SK-N-SH (cell line): ENCODE measurements around the gene SMCO4. TPM values are rescaled to one million over a fixed set of nuclear protein-coding genes. Genes with fewer than 3 reads are reported as not detected.

Source experiments
- CTCF ChIA-PET: fragments of 300-600, 350-600 bp; formaldehyde crosslinking; extraction: SDS; loops from one replicate; lab custom pipeline; 2021; lab: Yijun Ruan, JAX
- POLR2A ChIA-PET: fragments of 350-600 bp; sonication (Branson Sonifier 250); formaldehyde crosslinking; extraction: SDS; loops from one replicate; lab custom pipeline; 2020; ENCODE audit warnings: antibody characterized with exemption, inconsistent platforms; lab: Yijun Ruan, JAX
- DNase-seq: peaks from one replicate; pipeline ENCODE4 v3.0.0; 2012
- H2AFZ ChIP-seq: fragments of 200-600 bp; sonication (generic); 2 replicates; pipeline ENCODE4 v1.8.1; 2016; ENCODE audit warnings: antibody characterized with exemption, mild to moderate bottlenecking, low read depth
- H3F3A ChIP-seq: fragments of 200-600 bp; sonication (generic); replicated peaks from 2 replicates; pipeline ENCODE3; 2016; ENCODE audit warnings: antibody characterized with exemption, mild to moderate bottlenecking; ENCODE audit not compliant: insufficient read depth
- H3K27ac ChIP-seq, 2 experiments: fragments of 200-500 bp in 1 of 2; fragments of 200-600 bp in 1 of 2; sonication (Bioruptor generic) in 1 of 2; sonication (generic), shearing (Covaris generic) in 1 of 2; 2 replicates each; pipeline versions ENCODE4 v1.5.1 to v1.6.1; 2014 to 2016; ENCODE audit warnings: low read depth in 2 of 2, inconsistent platforms in 1 of 2, low read length in 1 of 2, mild to moderate bottlenecking in 1 of 2, mixed read lengths in 1 of 2
- H3K27me3 ChIP-seq: fragments of 200-600 bp; sonication (generic), shearing (Covaris generic); 2 replicates; pipeline ENCODE4 v1.6.1; 2016; ENCODE audit warnings: mixed run types; ENCODE audit not compliant: insufficient read depth
- H3K36me3 ChIP-seq, 2 experiments: fragments of 200-500 bp in 1 of 2; fragments of 200-600 bp in 1 of 2; sonication (Bioruptor generic) in 1 of 2; sonication (generic) in 1 of 2; replicated peaks in 1 of 2; 2 replicates each; pipeline versions ENCODE3 to v1.5.1; 2014 to 2016; ENCODE audit warnings: low read length in 1 of 2, mild to moderate bottlenecking in 1 of 2; ENCODE audit not compliant: insufficient read depth in 2 of 2, control insufficient read depth in 1 of 2
- H3K4me1 ChIP-seq, 2 experiments: fragments of 200-500 bp in 1 of 2; fragments of 200-600 bp in 1 of 2; sonication (Bioruptor generic) in 1 of 2; sonication (generic), shearing (Covaris generic) in 1 of 2; 2 replicates each; pipeline versions ENCODE4 v1.5.1 to v1.6.1; 2014 to 2016; ENCODE audit warnings: low read depth in 1 of 2, low read length in 1 of 2, mixed run types in 1 of 2; ENCODE audit not compliant: insufficient read depth in 2 of 2, control insufficient read depth in 1 of 2
- H3K4me2 ChIP-seq: fragments of 200-600 bp; sonication (generic), shearing (Covaris generic); 2 replicates; pipeline ENCODE4 v1.6.1; 2017; ENCODE audit warnings: mixed run types
- H3K4me3 ChIP-seq, 2 experiments: fragments of 200-500 bp in 1 of 2; fragments of 200-600 bp in 1 of 2; sonication (Bioruptor generic) in 1 of 2; sonication (generic), shearing (Covaris generic) in 1 of 2; 2 replicates each; pipeline versions ENCODE4 v1.5.1 to v1.8.1; 2014 to 2016; ENCODE audit warnings: low read depth in 2 of 2, inconsistent platforms in 1 of 2, low read length in 1 of 2, mild to moderate bottlenecking in 1 of 2, mixed read lengths in 1 of 2, moderate library complexity in 1 of 2
- H3K79me2 ChIP-seq: fragments of 200-600 bp; sonication (generic); 2 replicates; pipeline ENCODE4 v1.8.1; 2017; ENCODE audit warnings: mild to moderate bottlenecking; ENCODE audit not compliant: insufficient read depth
- H3K9ac ChIP-seq: fragments of 200-600 bp; sonication (generic); 2 replicates; pipeline ENCODE4 v1.6.1; 2017; ENCODE audit warnings: mixed run types
- H3K9me2 ChIP-seq: fragments of 200-600 bp; sonication (generic); 2 replicates; pipeline ENCODE4 v1.6.1; 2017; ENCODE audit warnings: mixed run types
- H3K9me3 ChIP-seq: fragments of 200-600 bp; sonication (generic); 2 replicates; pipeline ENCODE4 v1.6.1; 2017; ENCODE audit warnings: mixed run types, mild to moderate bottlenecking, moderate library complexity
- H4K20me1 ChIP-seq: fragments of 200-600 bp; sonication (generic); 2 replicates; pipeline ENCODE4 v1.6.1; 2017; ENCODE audit warnings: mild to moderate bottlenecking, mixed run types; ENCODE audit not compliant: insufficient read depth
- CHD2 ChIP-seq: fragments of 150-350 bp; IDR thresholded peaks from 2 replicates; pipeline ENCODE4 v1.6.1; 2018; ENCODE audit warnings: low read length; ENCODE audit not compliant: partially characterized antibody
- FOSL2 ChIP-seq: IDR thresholded peaks from 2 replicates; pipeline ENCODE4 v1.4.0; 2012; ENCODE audit warnings: low read depth, mild to moderate bottlenecking, moderate library complexity, borderline replicate concordance
- FOXM1 ChIP-seq: IDR thresholded peaks from 2 replicates; pipeline ENCODE4 v1.4.0; 2012; ENCODE audit warnings: low read depth, mild to moderate bottlenecking
- MAX ChIP-seq: IDR thresholded peaks from 2 replicates; pipeline ENCODE4 v1.4.0; 2012; ENCODE audit warnings: low read depth
- NFIC ChIP-seq: IDR thresholded peaks from 2 replicates; pipeline ENCODE4 v1.4.0; 2012; ENCODE audit warnings: borderline replicate concordance
- POLR2AphosphoS5 ChIP-seq: IDR thresholded peaks from 2 replicates; pipeline ENCODE4 v1.6.1; 2012; ENCODE audit warnings: low read depth, low read length
- RCOR1 ChIP-seq: fragments of 150-350 bp; IDR thresholded peaks from 2 replicates; pipeline ENCODE4 v1.6.1; 2017; ENCODE audit warnings: antibody characterized with exemption, low read length
- REST ChIP-seq: IDR thresholded peaks from 2 replicates; pipeline ENCODE4 v1.6.1; 2012; ENCODE audit warnings: mild to moderate bottlenecking, low read depth, low read length, moderate library complexity
- RXRA ChIP-seq: IDR thresholded peaks from 2 replicates; pipeline ENCODE4 v1.4.0; 2012; ENCODE audit warnings: low read depth, mild to moderate bottlenecking, borderline replicate concordance
- SIN3A ChIP-seq: IDR thresholded peaks from 2 replicates; pipeline ENCODE4 v1.6.1; 2012; ENCODE audit warnings: low read depth, mild to moderate bottlenecking, low read length, moderate library complexity, borderline replicate concordance
- SMC3 ChIP-seq: IDR thresholded peaks from 2 replicates; pipeline ENCODE4 v1.6.1; 2012; ENCODE audit warnings: low read depth, low read length, improper control_type of control experiment
- TAF1 ChIP-seq: IDR thresholded peaks from 2 replicates; pipeline ENCODE4 v1.6.1; 2012; ENCODE audit warnings: low read depth, mild to moderate bottlenecking, low read length, moderate library complexity, borderline replicate concordance
- TEAD4 ChIP-seq: IDR thresholded peaks from 2 replicates; pipeline ENCODE4 v1.4.0; 2012; ENCODE audit warnings: mild to moderate bottlenecking, borderline replicate concordance; ENCODE audit not compliant: insufficient read depth
- USF2 ChIP-seq: fragments of 150-350 bp; IDR thresholded peaks from 2 replicates; pipeline ENCODE4 v1.6.1; 2017; ENCODE audit warnings: antibody characterized with exemption, low read length, low read depth, borderline replicate concordance
- YY1 ChIP-seq: IDR thresholded peaks from 2 replicates; pipeline ENCODE4 v1.4.0; 2012; ENCODE audit warnings: low read depth, mild to moderate bottlenecking
- ZBTB33 ChIP-seq: IDR thresholded peaks from 2 replicates; pipeline ENCODE4 v1.4.0; 2012; ENCODE audit warnings: low read depth, borderline replicate concordance
- WGBS: methylation state at CpG from one replicate; pipeline ENCODE4 v1.1.6; 2017; ENCODE audit warnings: low lambda C conversion rate; 5-methylcytosine and 5-hydroxymethylcytosine counted together
- polyA plus RNA-seq, 3 experiments: library from polyadenylated mRNA; depleted of rRNA; stranded (reverse); fragments of >200 nt; gene quantifications; 2 replicates each; pipeline ENCODE4 v1.2.3, GENCODE V29; 2012
- TF ChIP-seq, protein P1 (sequence below): fragments of 150-350 bp; IDR thresholded peaks from 2 replicates; pipeline ENCODE4 v1.6.1; 2016; ENCODE audit warnings: mild to moderate bottlenecking, low read depth, low read length

Gene SMCO4
- polyA plus RNA-seq, 1 of the 3 experiments (the other 2 are of a cell fraction) = 9.0 TPM

- TF ChIP-seq USF2 = no peak
Measured at GRCh38 chr11:93591247-93591898, 48.2 kb upstream of the SMCO4 start (continued).

- Histone ChIP-seq H3K27ac (no peak overlapping the region), H3K9me2 (no peaks in the 10 kb centered on the region), H3K9me3 (no peaks in the 10 kb centered on the region)
- no peak for DNase-seq
- TF ChIP-seq RCOR1 (no peak), TEAD4 (no peak), CHD2 (no peak), USF2 (no peak), TAF1 (no peak), NFIC (no peak), FOSL2 (no peak), SMC3 (no peak), ZBTB33 (no peak), FOXM1 (no peak), SIN3A (no peak), POLR2AphosphoS5 (no peak), REST (no peak), RXRA (no peak), YY1 (no peak), MAX (no peak)
- TF ChIP-seq, protein P1, sequence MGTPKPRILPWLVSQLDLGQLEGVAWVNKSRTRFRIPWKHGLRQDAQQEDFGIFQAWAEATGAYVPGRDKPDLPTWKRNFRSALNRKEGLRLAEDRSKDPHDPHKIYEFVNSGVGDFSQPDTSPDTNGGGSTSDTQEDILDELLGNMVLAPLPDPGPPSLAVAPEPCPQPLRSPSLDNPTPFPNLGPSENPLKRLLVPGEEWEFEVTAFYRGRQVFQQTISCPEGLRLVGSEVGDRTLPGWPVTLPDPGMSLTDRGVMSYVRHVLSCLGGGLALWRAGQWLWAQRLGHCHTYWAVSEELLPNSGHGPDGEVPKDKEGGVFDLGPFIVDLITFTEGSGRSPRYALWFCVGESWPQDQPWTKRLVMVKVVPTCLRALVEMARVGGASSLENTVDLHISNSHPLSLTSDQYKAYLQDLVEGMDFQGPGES = no peak
- TF ChIP-seq, all 33 proteins: peak for 0
- no peak overlapping the region for H3K4me3 ChIP-seq
- H3K36me3 ChIP-seq = no peaks in the 10 kb centered on the region
- no peak overlapping the region for H3K9ac ChIP-seq
- no peaks in the 10 kb centered on the region for H3K79me2 ChIP-seq
- no peaks in the 10 kb centered on the region for H3K4me1 ChIP-seq
- H2AFZ ChIP-seq = no peak overlapping the region
- ChIA-PET POLR2A (interaction anchor here (0.6 kb wide), 1 partner anchor 363 kb away, joined by 5 read pairs; no protein-coding TSS in a partner anchor), CTCF (no interaction called here)
- no peak overlapping the region for H3K4me2 ChIP-seq
- no peaks in the 10 kb centered on the region; the same call in 1 of the 2 replicates for H3K27me3 ChIP-seq
- WGBS = 44% methylated on average over 1 of the region's 1 CpG
- no peaks in the 10 kb centered on the region for H4K20me1 ChIP-seq
- H3F3A ChIP-seq = no peaks in the 10 kb centered on the region
Measured at GRCh38 chr11:93589347-93589746, 46.2 kb upstream of the SMCO4 start.
